NCI-H1930 (cell line): ENCODE results near the gene HMCN1.

Experiments used
- DNase-seq, 2 experiments: peaks; one replicate each; lab custom pipeline; 2025; lab: John Stamatoyannopoulos, UW

Gene HMCN1

DNA sequence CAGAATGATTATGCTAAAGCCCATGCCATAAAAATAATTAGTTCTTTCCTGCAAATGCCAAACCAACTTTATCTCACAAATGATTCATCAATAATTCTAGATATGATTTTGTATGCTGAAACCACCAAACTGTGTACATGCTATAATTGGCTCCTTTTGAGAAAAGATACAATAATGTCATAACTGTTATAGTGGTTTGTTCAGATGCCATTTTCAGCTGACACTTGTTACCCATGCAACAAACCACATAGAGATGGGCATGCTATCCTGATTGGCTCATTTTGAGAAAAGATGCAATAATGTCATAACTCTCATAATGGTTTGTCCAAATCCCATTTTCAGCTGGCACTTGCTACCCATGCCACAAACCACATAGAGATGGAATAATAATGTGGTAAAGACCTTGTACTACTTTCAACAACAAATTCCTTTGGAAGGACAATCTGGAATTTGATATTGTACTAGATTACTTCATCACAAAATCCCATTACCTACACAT lies 357.1 kb downstream of the HMCN1 start:
- no peak for DNase-seq

- no peak for DNase-seq
Measured at GRCh38 chr1:186093437-186093836, 359.2 kb downstream of the HMCN1 start.

DNA sequence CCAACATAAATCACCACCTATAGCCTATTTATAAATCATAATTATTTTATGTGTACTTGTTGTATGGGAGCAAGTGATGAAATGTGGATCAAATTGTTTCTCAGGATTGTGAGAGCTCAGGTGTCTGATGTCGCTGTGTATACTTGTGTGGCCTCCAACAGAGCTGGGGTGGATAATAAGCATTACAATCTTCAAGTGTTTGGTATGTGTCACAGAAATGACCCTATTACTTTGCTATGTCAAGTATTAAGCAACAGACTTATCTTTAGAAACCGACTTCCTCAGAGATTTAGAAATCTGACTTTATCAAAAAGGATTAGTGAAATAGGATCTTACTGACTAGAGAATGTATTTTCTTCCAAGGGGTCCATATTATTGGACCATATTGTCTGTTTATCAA lies 360.0 kb downstream of the HMCN1 start:
- no peak for DNase-seq

- DNase-seq = no peak
Measured at GRCh38 chr1:186099336-186100104, 365.3 kb downstream of the HMCN1 start.

DNA sequence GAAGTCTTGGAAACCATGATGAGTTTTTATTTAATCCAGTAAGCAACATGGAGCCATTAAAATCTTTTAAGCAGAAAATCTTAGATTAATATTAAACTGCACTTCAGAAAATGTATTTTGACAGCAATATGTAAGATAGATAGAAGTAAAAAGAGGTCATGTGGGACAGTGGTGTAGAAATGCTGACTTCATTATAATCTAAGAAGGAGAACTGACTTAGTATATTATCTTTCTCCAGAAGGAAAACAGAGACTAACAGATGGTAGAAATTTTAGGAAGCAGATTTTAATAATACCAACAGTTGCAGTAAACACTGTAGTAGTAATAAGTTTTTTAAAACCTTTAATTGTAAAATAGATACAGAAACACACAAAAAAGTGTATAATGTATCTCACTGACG lies 367.9 kb downstream of the HMCN1 start:
- no peak for DNase-seq

DNA sequence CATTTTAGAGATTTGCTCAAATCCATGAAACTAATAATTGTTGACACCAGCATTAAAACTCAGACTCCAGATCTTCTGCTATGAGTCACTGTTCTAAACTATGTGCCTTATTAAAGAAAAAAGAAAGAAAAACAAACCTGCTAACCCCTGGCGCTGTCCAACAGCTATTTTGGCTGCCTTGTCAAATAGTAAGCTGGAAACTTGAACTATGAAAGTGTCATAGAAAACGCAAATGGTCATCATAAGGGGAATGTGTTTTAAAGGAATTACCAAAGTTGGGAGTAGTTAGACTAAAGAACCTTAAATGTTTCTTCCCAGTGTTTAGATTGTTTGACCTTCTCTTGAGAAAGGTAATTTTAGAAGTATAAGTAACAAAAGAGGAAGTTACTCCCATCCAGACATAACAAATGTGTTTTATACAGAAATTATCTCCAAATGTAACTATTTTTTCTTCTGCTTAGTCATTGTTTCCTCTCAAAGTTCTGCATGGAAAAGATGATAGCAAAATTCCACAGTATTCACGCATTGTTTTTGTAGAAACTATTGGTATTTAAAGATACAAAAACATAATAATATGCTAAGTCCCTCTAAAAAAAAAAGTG lies 368.5 kb downstream of the HMCN1 start:
- no peak for DNase-seq

GRCh38 chr1:186104459-186104858 lies 370.3 kb downstream of the HMCN1 start:
- DNase-seq = no peak

DNA sequence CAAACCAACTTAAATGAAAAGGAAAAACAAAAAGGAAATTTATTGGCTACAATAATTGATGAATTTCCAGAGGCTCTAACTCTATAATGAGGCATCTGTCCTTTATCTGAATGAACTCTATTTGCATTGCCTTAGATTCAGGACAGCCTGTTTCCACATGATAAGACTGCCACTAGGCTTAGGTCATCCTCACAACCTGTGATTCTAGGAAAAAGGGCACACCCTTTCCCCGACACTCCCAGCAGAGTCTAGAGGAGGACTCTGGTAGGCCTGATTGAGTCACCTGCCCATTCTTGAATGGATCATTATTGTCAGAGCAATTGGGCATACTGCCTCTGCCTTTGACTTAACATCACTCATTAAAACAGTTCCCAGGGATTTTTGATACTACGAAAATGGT lies 378.1 kb downstream of the HMCN1 start:
- no peak for DNase-seq

GRCh38 chr1:186113461-186113860 lies 379.3 kb downstream of the HMCN1 start:
- no peak for DNase-seq

DNA sequence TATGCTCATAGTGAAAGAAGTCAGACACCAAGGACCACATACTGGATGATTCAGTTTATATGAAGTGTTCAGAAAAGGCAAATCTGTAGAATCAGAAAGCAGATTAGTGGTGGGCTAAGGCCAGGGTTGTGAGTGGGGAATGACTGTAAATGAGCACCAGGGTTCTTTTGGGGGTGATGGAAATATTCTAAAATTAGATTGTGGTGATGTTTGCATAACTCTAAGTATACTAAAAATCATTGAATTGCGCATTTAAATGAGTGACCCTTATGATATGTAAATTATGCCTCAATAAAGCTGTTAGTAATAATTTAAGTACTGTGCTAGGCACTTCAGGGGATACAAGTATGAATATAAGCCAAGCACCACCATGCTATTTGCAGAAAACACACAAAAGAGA lies 384.5 kb downstream of the HMCN1 start:
- DNase-seq = no peak

GRCh38 chr1:186122837-186123236 lies 388.6 kb downstream of the HMCN1 start:
- DNase-seq = no peak

DNA sequence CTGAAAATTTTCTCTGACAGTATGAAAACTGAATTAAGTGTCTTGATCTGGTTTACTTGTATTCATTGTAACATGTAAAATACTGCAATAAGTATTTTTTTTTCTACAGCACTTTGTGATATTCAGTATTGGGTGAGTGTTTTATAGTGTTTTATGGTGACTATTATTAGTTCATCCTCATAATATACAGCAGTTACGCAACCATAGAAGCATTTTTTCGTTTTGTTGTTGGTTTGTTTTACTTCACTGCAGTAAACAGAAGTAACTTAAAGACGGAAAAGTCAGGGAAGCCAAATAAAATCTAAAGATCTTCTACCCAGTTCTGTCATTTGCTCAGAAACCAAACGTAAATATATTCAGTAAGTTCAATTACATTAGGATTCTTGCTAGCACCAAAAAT lies 390.8 kb downstream of the HMCN1 start:
- DNase-seq = no peak

GRCh38 chr1:186125511-186125910 lies 391.3 kb downstream of the HMCN1 start:
- no peak for DNase-seq

- DNase-seq = no peak
Measured at GRCh38 chr1:186129758-186130157, 395.6 kb downstream of the HMCN1 start.

- no peak for DNase-seq
Measured at GRCh38 chr1:186139115-186139514, 404.9 kb downstream of the HMCN1 start.

GRCh38 chr1:186139701-186140100 lies 405.5 kb downstream of the HMCN1 start:
- DNase-seq = no peak

DNA sequence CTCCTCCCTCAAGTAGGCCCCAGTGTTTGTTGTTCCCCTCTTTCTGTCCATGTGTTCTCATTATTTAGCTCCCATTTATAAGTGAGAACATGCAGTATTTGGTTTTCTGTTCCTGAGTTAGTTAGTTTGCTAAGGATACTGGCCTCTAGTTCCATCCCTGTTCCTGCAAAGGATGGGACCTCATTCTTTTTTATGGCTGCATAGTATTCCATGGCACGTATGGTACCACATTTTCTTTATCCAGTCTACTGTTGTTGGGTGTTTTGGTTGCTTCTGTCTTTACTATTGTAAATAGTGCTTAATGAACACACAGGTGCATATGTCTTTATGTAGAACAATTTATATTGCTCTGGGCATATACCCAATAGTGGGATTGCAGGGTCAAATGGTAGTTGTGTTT lies 408.0 kb downstream of the HMCN1 start:
- no peak for DNase-seq

- no peak for DNase-seq
Measured at GRCh38 chr1:186142916-186143315, 408.7 kb downstream of the HMCN1 start.

GRCh38 chr1:186143481-186143880 lies 409.3 kb downstream of the HMCN1 start:
- DNase-seq = no peak

DNA sequence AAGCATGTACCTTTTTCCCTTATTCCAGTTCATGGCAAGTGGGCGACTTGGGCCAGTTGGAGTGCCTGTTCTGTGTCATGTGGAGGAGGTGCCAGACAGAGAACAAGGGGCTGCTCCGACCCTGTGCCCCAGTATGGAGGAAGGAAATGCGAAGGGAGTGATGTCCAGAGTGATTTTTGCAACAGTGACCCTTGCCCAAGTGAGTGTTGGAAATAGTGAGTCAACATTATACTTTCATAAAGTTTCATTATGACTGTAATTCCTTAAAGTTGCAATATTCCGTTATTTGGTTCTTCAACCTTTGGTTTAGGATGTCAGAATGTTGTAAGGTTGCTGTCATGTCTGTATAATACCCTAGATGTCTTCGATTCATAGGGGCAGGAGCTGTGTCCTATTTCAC lies 410.3 kb downstream of the HMCN1 start:
- no peak for DNase-seq

GRCh38 chr1:186146974-186147373 lies 412.8 kb downstream of the HMCN1 start:
- DNase-seq = no peak

DNA sequence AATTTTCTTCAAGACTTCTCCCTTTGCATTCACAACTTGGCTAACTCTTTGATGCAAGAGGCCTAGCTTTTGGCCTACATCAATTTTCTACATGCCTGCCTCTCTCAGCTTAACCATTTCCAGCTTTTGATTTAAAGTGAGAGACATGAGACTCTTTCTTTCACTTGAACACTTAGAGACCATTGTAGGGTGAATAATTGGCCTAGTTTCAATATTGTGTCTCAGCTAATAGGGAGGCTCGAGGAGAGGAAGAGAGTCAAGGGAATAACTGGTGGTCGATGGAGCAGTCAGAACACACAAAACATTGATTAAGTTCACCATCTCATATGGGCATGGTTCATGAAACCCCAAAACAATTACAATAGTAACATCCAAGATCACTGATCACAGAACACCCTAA lies 415.4 kb downstream of the HMCN1 start:
- no peak for DNase-seq

- DNase-seq = no peak
Measured at GRCh38 chr1:186152227-186152619, 418.0 kb downstream of the HMCN1 start.
